Loucy (cell line): ENCODE data around the gene FAM83F.

Experiments
- H2AFZ ChIP-seq: fragments of 200-600 bp; sonication (generic); 2 replicates; pipeline ENCODE4 v1.6.0; 2016; ENCODE audit warnings: antibody characterized with exemption, mild to moderate bottlenecking, low read length, moderate library complexity
- H3F3A ChIP-seq: fragments of 200-600 bp; 2 replicates; pipeline ENCODE4 v1.6.0; 2016; ENCODE audit warnings: antibody characterized with exemption, low read depth, mild to moderate bottlenecking
- H3K27me3 ChIP-seq: fragments of 200-600 bp; sonication (generic); 2 replicates; pipeline ENCODE4 v1.6.1; 2014; ENCODE audit warnings: low read length, mild to moderate bottlenecking; ENCODE audit not compliant: insufficient read depth, poor library complexity, severe bottlenecking
- H3K36me3 ChIP-seq: fragments of 200-600 bp; sonication (generic); 2 replicates; pipeline ENCODE4 v1.6.1; 2016; ENCODE audit warnings: low read length; ENCODE audit not compliant: insufficient read depth
- H3K4me1 ChIP-seq: fragments of 200-600 bp; sonication (generic); 2 replicates; pipeline ENCODE4 v1.5.1; 2014; ENCODE audit warnings: low read length, mild to moderate bottlenecking; ENCODE audit not compliant: insufficient read depth, poor library complexity, severe bottlenecking
- H3K4me2 ChIP-seq: fragments of 200-600 bp; sonication (generic); 2 replicates; pipeline ENCODE4 v1.6.0; 2014; ENCODE audit warnings: antibody characterized with exemption, low read length, low read depth, mild to moderate bottlenecking; ENCODE audit not compliant: poor library complexity, severe bottlenecking
- H3K4me3 ChIP-seq: fragments of 200-600 bp; sonication (generic); 2 replicates; pipeline ENCODE4 v1.5.1; 2014; ENCODE audit warnings: low read length, mild to moderate bottlenecking, mixed read lengths; ENCODE audit not compliant: poor library complexity, severe bottlenecking
- H3K79me2 ChIP-seq: fragments of 200-600 bp; sonication (generic); 2 replicates; pipeline ENCODE4 v1.6.1; 2014; ENCODE audit warnings: low read length; ENCODE audit not compliant: insufficient read depth
- H3K9ac ChIP-seq: fragments of 200-600 bp; sonication (generic); 2 replicates; pipeline ENCODE4 v1.6.0; 2014; ENCODE audit warnings: mild to moderate bottlenecking, low read depth, low read length, moderate library complexity; ENCODE audit not compliant: poor library complexity, severe bottlenecking
- H3K9me2 ChIP-seq: fragments of 200-600 bp; sonication (generic); replicated peaks from 2 replicates; pipeline ENCODE4 v1.6.1; 2016; ENCODE audit warnings: low read depth, low read length, mixed read lengths
- H3K9me3 ChIP-seq: fragments of 200-600 bp; sonication (generic); 2 replicates; pipeline ENCODE4 v1.6.1; 2014; ENCODE audit warnings: mild to moderate bottlenecking, antibody characterized with exemption, low read length, low read depth; ENCODE audit not compliant: insufficient read depth
- H4K20me1 ChIP-seq: fragments of 200-600 bp; sonication (generic); 2 replicates; pipeline ENCODE4 v1.6.0; 2014; ENCODE audit warnings: antibody characterized with exemption, low read length, mild to moderate bottlenecking; ENCODE audit not compliant: insufficient read depth, poor library complexity, severe bottlenecking
- EZH2phosphoT487 ChIP-seq: fragments of 200-600 bp; IDR thresholded peaks from 2 replicates; pipeline ENCODE4 v1.6.1; 2018; ENCODE audit warnings: antibody characterized with exemption, mild to moderate bottlenecking, moderate library complexity, borderline replicate concordance
- TF ChIP-seq, protein P1 (sequence below): fragments of 200-600 bp; sonication (generic); conservative IDR thresholded peaks from 2 replicates; pipeline ENCODE4 v1.5.1; 2014; ENCODE audit warnings: mild to moderate bottlenecking, antibody characterized with exemption, low read length

FAM83F gene

DNA sequence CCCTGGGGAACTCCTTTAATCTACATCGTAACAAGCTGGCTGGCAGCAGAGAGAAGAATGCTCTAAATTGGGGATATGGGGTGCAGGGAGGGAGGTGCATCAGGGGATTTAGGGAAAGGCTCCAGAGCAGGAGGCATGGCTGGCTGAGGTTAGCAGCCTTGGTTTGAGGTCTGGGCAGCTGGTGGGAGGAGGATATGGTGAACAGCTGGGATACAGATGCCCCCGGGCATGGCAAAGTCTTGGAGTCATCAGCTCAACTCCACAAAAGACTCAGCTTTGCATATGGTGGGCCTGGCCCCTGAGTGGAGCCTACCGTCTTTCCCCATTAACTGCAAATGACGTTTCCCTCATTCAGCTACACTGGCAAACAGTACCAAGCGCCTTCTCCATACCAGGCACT is 5.4 kb downstream of the FAM83F start:
- H2AFZ ChIP-seq: no peak overlapping the region
- TF ChIP-seq, protein P1, sequence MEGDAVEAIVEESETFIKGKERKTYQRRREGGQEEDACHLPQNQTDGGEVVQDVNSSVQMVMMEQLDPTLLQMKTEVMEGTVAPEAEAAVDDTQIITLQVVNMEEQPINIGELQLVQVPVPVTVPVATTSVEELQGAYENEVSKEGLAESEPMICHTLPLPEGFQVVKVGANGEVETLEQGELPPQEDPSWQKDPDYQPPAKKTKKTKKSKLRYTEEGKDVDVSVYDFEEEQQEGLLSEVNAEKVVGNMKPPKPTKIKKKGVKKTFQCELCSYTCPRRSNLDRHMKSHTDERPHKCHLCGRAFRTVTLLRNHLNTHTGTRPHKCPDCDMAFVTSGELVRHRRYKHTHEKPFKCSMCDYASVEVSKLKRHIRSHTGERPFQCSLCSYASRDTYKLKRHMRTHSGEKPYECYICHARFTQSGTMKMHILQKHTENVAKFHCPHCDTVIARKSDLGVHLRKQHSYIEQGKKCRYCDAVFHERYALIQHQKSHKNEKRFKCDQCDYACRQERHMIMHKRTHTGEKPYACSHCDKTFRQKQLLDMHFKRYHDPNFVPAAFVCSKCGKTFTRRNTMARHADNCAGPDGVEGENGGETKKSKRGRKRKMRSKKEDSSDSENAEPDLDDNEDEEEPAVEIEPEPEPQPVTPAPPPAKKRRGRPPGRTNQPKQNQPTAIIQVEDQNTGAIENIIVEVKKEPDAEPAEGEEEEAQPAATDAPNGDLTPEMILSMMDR: no peak
- TF ChIP-seq EZH2phosphoT487: no peak
- H3K9me2 ChIP-seq: no peaks in the 10 kb centered on the region
- no peaks in the 10 kb centered on the region for H4K20me1 ChIP-seq
- no peaks in the 10 kb centered on the region for H3K9me3 ChIP-seq
- H3K9ac ChIP-seq: no peak overlapping the region
- no peak overlapping the region for H3K4me3 ChIP-seq
- H3K4me1 ChIP-seq: peaks cover 6% of the 10 kb centered on the region
- H3K79me2 ChIP-seq: no peaks in the 10 kb centered on the region
- no peaks in the 10 kb centered on the region for H3K27me3 ChIP-seq
- H3F3A ChIP-seq: no peaks in the 10 kb centered on the region
- H3K36me3 ChIP-seq: no peaks in the 10 kb centered on the region
- no peak overlapping the region for H3K4me2 ChIP-seq

DNA sequence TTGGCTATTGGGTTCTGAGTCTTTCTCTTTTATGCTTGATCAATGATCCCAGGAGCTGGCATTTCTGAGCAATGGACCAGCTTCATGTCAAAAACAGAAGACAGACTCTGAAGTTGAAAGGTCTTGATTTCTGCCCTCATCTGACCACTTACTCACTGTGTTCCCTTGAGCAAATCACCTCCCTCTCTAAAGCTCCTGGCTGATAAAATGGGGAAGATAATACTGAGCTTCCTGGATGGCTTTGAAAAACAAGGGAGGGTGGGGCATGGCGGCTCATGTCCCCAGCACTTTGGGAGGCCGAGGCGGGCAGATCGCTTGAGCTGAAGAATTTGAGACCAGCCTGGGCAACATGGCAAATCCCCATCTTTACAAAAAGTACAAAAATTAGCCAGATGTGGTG is 6.4 kb downstream of the FAM83F start:
- Histone ChIP-seq H3F3A (no peaks in the 10 kb centered on the region), H3K4me3 (no peak overlapping the region), H3K79me2 (no peaks in the 10 kb centered on the region), H3K9me3 (no peaks in the 10 kb centered on the region), H3K9me2 (no peaks in the 10 kb centered on the region), H3K4me2 (no peak overlapping the region), H4K20me1 (no peaks in the 10 kb centered on the region), H3K4me1 (peaks cover 6% of the 10 kb centered on the region), H3K9ac (no peak overlapping the region), H3K27me3 (no peaks in the 10 kb centered on the region), H3K36me3 (no peaks in the 10 kb centered on the region), H2AFZ (no peak overlapping the region)
- TF ChIP-seq EZH2phosphoT487: no peak
- TF ChIP-seq, protein P1: no peak

DNA sequence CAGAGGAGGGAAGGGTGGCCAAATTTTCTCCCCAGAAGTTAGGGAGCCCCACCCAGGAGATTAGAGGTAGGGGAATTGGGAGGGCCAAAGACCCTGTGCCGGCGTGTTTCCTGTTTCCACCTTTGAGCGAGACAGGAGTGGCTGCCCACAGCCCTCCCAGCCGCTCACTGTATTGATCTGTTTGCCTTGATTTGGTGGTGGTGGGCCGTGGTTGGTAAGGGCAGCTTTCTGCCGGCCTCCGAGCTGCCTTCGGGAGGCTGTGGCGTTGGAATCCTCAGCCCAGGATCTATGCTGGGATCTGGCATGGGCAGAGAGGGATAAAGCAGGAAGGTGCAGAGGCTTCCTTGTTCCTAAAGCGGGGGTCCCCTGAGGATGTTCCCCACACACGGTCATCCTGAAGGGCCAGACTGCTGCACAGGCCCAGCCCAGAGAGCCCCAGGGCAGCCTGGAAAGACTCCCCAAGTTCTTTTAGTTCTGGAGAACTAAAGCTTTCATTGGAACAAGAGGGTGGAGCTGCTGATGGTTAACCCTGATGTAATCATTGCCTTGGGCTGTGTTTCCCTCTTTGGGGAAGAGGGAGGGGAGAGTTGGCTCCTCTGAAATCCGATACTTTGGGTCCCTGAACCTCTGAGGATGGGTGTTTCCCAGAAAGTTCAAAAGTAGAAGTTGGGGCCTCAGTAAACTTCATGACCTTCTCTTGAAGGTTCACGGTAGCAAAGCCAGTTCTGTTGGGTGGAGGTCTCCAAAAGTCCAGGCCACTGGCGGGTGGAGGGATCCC is 7.2 kb downstream of the FAM83F start:
- no peaks in the 10 kb centered on the region for H3F3A ChIP-seq
- H3K36me3 ChIP-seq: no peaks in the 10 kb centered on the region
- TF ChIP-seq EZH2phosphoT487: no peak
- TF ChIP-seq, protein P1: no peak
- no peak overlapping the region for H2AFZ ChIP-seq
- no peak overlapping the region for H3K4me3 ChIP-seq
- H3K4me1 ChIP-seq: peaks cover 6% of the 10 kb centered on the region
- H3K4me2 ChIP-seq: no peak overlapping the region
- H3K79me2 ChIP-seq: no peaks in the 10 kb centered on the region
- no peaks in the 10 kb centered on the region for H3K27me3 ChIP-seq
- H3K9me3 ChIP-seq: no peaks in the 10 kb centered on the region
- H3K9ac ChIP-seq: no peak overlapping the region
- no peaks in the 10 kb centered on the region for H4K20me1 ChIP-seq
- no peaks in the 10 kb centered on the region for H3K9me2 ChIP-seq
